ENCODE data around the gene OR2T35. TPM values are rescaled to one million over a fixed set of nuclear protein-coding genes. Genes with fewer than 3 reads are reported as not detected.
"Not testable (repeated sequence)": the region's sequence is repeated elsewhere in the genome, so short reads cannot be mapped to it uniquely, and the experiment has no call there.

Gene OR2T35
- total RNA-seq, 1 donor from 2014 or later: not detected

- H3K4me3 Mint-ChIP-seq; DNase-seq; H3K4me1 Mint-ChIP-seq; intact Hi-C loops (cut with micrococcal nuclease); H3K9me3 Mint-ChIP-seq; H3K36me3 Mint-ChIP-seq (ENCODE audit: low read depth); H3K27ac Mint-ChIP-seq; H3K27me3 Mint-ChIP-seq: not testable (repeated sequence)
Measured at GRCh38 chr1:248640906-248641305, 4.2 kb downstream of the OR2T35 start.

- H3K36me3 Mint-ChIP-seq (ENCODE audit: low read depth); H3K4me1 Mint-ChIP-seq; intact Hi-C loops (cut with micrococcal nuclease); H3K9me3 Mint-ChIP-seq; H3K27me3 Mint-ChIP-seq; H3K4me3 Mint-ChIP-seq; H3K27ac Mint-ChIP-seq; DNase-seq: not testable (repeated sequence)
Measured at GRCh38 chr1:248639652-248640051, 5.4 kb downstream of the OR2T35 start.

- H3K4me3 Mint-ChIP-seq, H3K9me3 Mint-ChIP-seq: not testable (repeated sequence)
Measured at GRCh38 chr1:248636612-248637011, 8.5 kb downstream of the OR2T35 start.

GRCh38 chr1:248634991-248635390 is 10.1 kb downstream of the OR2T35 start, which contains the start of gene OR2T11:
Gene OR2T11, minus strand, starts transcription at chr1:248635091. Its CDS starts 7,963 bp downstream, at chr1:248627128.
- H3K4me1 Mint-ChIP-seq; H3K27me3 Mint-ChIP-seq; H3K9me3 Mint-ChIP-seq; H3K4me3 Mint-ChIP-seq; intact Hi-C loops (cut with micrococcal nuclease); DNase-seq; H3K27ac Mint-ChIP-seq; H3K36me3 Mint-ChIP-seq (ENCODE audit: low read depth): not testable (repeated sequence)

More at GRCh38 chr1:248636612-248637011, 8.5 kb downstream of the OR2T35 start:
- H3K27me3 Mint-ChIP-seq; DNase-seq; intact Hi-C loops (cut with micrococcal nuclease); H3K27ac Mint-ChIP-seq; H3K36me3 Mint-ChIP-seq (ENCODE audit: low read depth); H3K4me1 Mint-ChIP-seq: not testable (repeated sequence)

- H3K9me3 Mint-ChIP-seq: no peaks in the 10 kb centered on the region
- no peaks in the 10 kb centered on the region for H3K27me3 Mint-ChIP-seq
- H3K36me3 Mint-ChIP-seq (ENCODE audit: low read depth): no peaks in the 10 kb centered on the region
- no peak for DNase-seq
- H3K27ac Mint-ChIP-seq: no peak overlapping the region
- H3K4me1 Mint-ChIP-seq: no peaks in the 10 kb centered on the region
- no peak overlapping the region for H3K4me3 Mint-ChIP-seq
- intact Hi-C loops (cut with micrococcal nuclease): no loop called here
Measured at GRCh38 chr1:248631354-248632008, 13.6 kb downstream of the OR2T35 start.

- DNase-seq: no peak
- H3K4me1 Mint-ChIP-seq: no peaks in the 10 kb centered on the region
- no peak overlapping the region for H3K27ac Mint-ChIP-seq
- H3K4me3 Mint-ChIP-seq: no peak overlapping the region
- H3K36me3 Mint-ChIP-seq (ENCODE audit: low read depth): no peaks in the 10 kb centered on the region
- H3K9me3 Mint-ChIP-seq: no peaks in the 10 kb centered on the region
- intact Hi-C loops (cut with micrococcal nuclease): no loop called here
- no peaks in the 10 kb centered on the region for H3K27me3 Mint-ChIP-seq
Measured at GRCh38 chr1:248630551-248630950, 14.5 kb downstream of the OR2T35 start.

GRCh38 chr1:248627971-248628844 is 16.9 kb downstream of the OR2T35 start:
- no peaks in the 10 kb centered on the region for H3K27me3 Mint-ChIP-seq

GRCh38 chr1:248625971-248626370 is 19.1 kb downstream of the OR2T35 start:
- no peak for DNase-seq
- Mint-ChIP-seq H3K9me3 (no peaks in the 10 kb centered on the region), H3K27me3 (no peaks in the 10 kb centered on the region), H3K4me3 (no peak overlapping the region), H3K36me3 (ENCODE audit: low read depth) (no peaks in the 10 kb centered on the region), H3K4me1 (no peaks in the 10 kb centered on the region), H3K27ac (no peak overlapping the region)
- intact Hi-C loops (cut with micrococcal nuclease): no loop called here

More at GRCh38 chr1:248627971-248628844, 16.9 kb downstream of the OR2T35 start:
- Mint-ChIP-seq H3K4me1 (no peaks in the 10 kb centered on the region), H3K4me3 (no peak overlapping the region), H3K27ac (no peak overlapping the region), H3K9me3 (no peaks in the 10 kb centered on the region), H3K36me3 (ENCODE audit: low read depth) (no peaks in the 10 kb centered on the region)
- no peak for DNase-seq
- intact Hi-C loops (cut with micrococcal nuclease): no loop called here

- H3K36me3 Mint-ChIP-seq (ENCODE audit: low read depth): no peaks in the 10 kb centered on the region
- no peaks in the 10 kb centered on the region for H3K4me1 Mint-ChIP-seq
- H3K4me3 Mint-ChIP-seq: no peak overlapping the region
- no peak overlapping the region for H3K27ac Mint-ChIP-seq
- no peaks in the 10 kb centered on the region for H3K9me3 Mint-ChIP-seq
- DNase-seq: no peak
- intact Hi-C loops (cut with micrococcal nuclease): no loop called here
- H3K27me3 Mint-ChIP-seq: no peaks in the 10 kb centered on the region
Measured at GRCh38 chr1:248625166-248625565, 19.9 kb downstream of the OR2T35 start.

GRCh38 chr1:248622570-248623001 is 22.5 kb downstream of the OR2T35 start:
- Mint-ChIP-seq H3K4me1 (peaks cover 11% of the 10 kb centered on the region), H3K4me3 (no peak overlapping the region), H3K36me3 (ENCODE audit: low read depth) (no peaks in the 10 kb centered on the region), H3K27me3 (no peaks in the 10 kb centered on the region), H3K27ac (no peak overlapping the region), H3K9me3 (no peaks in the 10 kb centered on the region)
- intact Hi-C loops (cut with micrococcal nuclease): loop anchor here (2.0 kb wide), 1 partner anchor 184 kb away; no protein-coding TSS in a partner anchor
- DNase-seq: no peak

- Mint-ChIP-seq H3K27me3 (no peaks in the 10 kb centered on the region), H3K9me3 (no peaks in the 10 kb centered on the region), H3K27ac (no peak overlapping the region), H3K36me3 (ENCODE audit: low read depth) (no peaks in the 10 kb centered on the region), H3K4me3 (no peak overlapping the region), H3K4me1 (peaks cover 11% of the 10 kb centered on the region)
- intact Hi-C loops (cut with micrococcal nuclease): loop anchor here (2.0 kb wide), 1 partner anchor 185 kb away; no protein-coding TSS in a partner anchor
- no peak for DNase-seq
Measured at GRCh38 chr1:248621770-248622169, 23.3 kb downstream of the OR2T35 start.

GRCh38 chr1:248618878-248619277 is 26.2 kb downstream of the OR2T35 start:
- H3K27ac Mint-ChIP-seq: no peak overlapping the region
- intact Hi-C loops (cut with micrococcal nuclease): no loop called here
- peak; percentile 76 for DNase-seq
- no peaks in the 10 kb centered on the region for H3K9me3 Mint-ChIP-seq
- peaks cover 17% of the 10 kb centered on the region for H3K4me1 Mint-ChIP-seq
- H3K36me3 Mint-ChIP-seq (ENCODE audit: low read depth): no peaks in the 10 kb centered on the region
- no peak overlapping the region for H3K4me3 Mint-ChIP-seq
- H3K27me3 Mint-ChIP-seq: no peaks in the 10 kb centered on the region

- intact Hi-C loops (cut with micrococcal nuclease): no loop called here
Measured at GRCh38 chr1:248618119-248618518, 27.0 kb downstream of the OR2T35 start.

GRCh38 chr1:248613742-248614141 is 31.3 kb downstream of the OR2T35 start:
- H3K4me3 Mint-ChIP-seq: no peak overlapping the region
- no peaks in the 10 kb centered on the region for H3K9me3 Mint-ChIP-seq
- peak overlapping the region; percentile 87 for H3K27ac Mint-ChIP-seq
- peaks cover 24% of the 10 kb centered on the region for H3K4me1 Mint-ChIP-seq
- H3K27me3 Mint-ChIP-seq: no peaks in the 10 kb centered on the region
- H3K36me3 Mint-ChIP-seq (ENCODE audit: low read depth): no peaks in the 10 kb centered on the region
- no peak for DNase-seq
- intact Hi-C loops (cut with micrococcal nuclease): loop anchor here (2.0 kb wide), 1 partner anchor 209 kb away; no protein-coding TSS in a partner anchor

More at GRCh38 chr1:248618119-248618518, 27.0 kb downstream of the OR2T35 start:
- Mint-ChIP-seq H3K27me3 (no peaks in the 10 kb centered on the region), H3K27ac (no peak overlapping the region), H3K4me3 (no peak overlapping the region), H3K9me3 (no peaks in the 10 kb centered on the region), H3K36me3 (ENCODE audit: low read depth) (no peaks in the 10 kb centered on the region), H3K4me1 (peaks cover 23% of the 10 kb centered on the region)
- DNase-seq: no peak
